ENCODE data around the gene PLEKHA1.

PLEKHA1 gene

DNA sequence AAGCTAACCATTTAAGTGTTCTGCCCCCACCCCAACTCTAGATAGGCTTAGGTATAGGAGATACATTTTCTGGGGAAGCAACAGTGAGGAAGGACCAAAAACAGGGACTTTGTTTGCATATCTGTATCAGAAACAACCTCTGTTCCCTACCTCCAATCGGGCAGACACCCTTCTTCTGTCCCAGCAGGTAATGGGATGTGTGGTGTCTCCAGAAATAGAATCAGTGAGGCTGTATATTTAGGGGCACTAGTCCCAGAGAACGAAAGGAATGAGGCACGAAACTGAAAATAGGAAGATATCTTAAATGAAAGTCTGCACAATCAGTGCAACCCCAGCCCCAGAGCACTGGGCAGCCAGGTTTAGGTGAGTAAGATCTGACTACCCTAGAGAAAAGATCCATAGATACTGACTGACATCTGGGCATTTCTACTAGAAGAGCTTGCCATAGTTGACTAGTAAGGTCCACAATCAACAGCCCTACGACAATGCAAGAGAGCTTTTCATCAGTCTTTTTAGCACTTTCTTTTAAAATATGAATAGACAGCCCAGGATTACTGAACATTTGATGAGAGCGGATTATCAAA lies 28.1 kb downstream of the PLEKHA1 start:
- DNase-seq (ENCODE audit: low spot score in 2 of 2) = peak; percentile 16 to 88
- in situ Hi-C loops (cut with MboI; ENCODE audit: low sequenced_read_pairs) = no loop called here
- H3K9me3 ChIP-seq = no peaks in the 10 kb centered on the region
- H3K4me3 ChIP-seq = no peak overlapping the region
- H3K27me3 ChIP-seq (ENCODE audit: low read depth) = no peaks in the 10 kb centered on the region
- peaks cover 11% of the 10 kb centered on the region for H3K4me1 ChIP-seq
- H3K36me3 ChIP-seq (replicated peaks) = peaks cover 8% of the 10 kb centered on the region; the same call in 1 of the 2 replicates

DNA sequence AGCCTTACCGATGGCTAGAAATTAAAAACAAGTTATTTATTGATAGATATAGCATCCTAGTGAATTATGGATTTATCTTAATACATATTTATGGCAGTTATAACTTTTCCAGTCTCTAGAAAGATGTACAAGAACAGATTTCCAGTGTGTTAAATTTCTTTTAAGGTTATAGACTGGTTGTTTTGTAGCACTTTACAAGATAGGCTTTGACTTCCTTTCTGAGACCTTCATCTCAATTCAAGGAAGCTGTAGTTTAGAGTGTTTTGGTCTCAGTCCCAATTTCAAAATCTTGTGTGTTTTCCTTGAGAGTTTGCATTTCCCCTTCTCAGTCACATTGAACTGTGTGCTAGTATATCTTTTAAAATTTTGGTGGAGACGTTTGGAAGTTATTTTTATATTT lies 30.1 kb downstream of the PLEKHA1 start:
- Histone ChIP-seq H3K4me1 (peaks cover 11% of the 10 kb centered on the region), H3K36me3 (replicated peaks) (peaks cover 8% of the 10 kb centered on the region; the same call in 1 of the 2 replicates), H3K27me3 (ENCODE audit: low read depth) (no peaks in the 10 kb centered on the region), H3K9me3 (no peaks in the 10 kb centered on the region), H3K4me3 (no peak overlapping the region)
- no peak for DNase-seq (ENCODE audit: low spot score in 2 of 2)
- in situ Hi-C loops (cut with MboI; ENCODE audit: low sequenced_read_pairs) = no loop called here

DNA sequence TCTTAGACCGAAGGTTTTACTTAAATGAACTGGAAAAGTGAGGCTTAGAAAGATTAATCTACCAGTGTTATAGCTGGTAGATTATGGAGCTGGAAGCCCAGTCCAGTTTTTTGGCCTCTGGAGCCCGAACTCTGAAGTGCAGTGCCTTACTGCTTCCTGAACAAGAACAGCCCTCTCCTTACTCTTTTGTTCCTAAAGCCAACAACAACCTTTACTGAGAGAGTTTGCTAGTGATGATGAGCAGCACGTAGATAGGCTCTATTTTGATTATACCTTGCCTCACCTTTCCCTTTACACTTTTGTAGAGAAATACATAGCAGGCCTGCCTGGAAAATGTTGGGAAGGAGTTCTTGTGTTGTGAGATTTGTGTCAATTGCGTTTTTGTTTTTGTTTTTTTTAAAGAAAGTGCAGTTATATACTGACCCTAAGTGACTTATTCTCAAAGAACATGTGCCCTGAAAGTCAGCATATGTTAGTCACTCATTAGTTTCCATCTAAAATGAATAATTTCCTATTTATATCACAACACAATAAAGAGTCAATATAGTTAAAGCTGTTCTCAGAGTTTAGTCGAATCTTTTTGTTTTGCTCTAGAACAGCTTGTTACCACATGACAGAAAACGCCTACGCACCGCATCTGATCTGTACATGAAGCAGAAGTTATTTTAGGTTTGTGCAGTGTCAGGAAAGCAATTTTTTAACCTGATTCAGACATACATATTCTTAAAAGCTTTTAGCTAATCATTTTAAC lies 33.0 kb downstream of the PLEKHA1 start:
- Histone ChIP-seq H3K9me3 (no peaks in the 10 kb centered on the region), H3K36me3 (replicated peaks) (peaks cover 6% of the 10 kb centered on the region; the same call in 1 of the 2 replicates), H3K27me3 (ENCODE audit: low read depth) (no peaks in the 10 kb centered on the region), H3K4me1 (peaks cover 7% of the 10 kb centered on the region), H3K4me3 (no peak overlapping the region)
- no peak for DNase-seq (ENCODE audit: low spot score in 2 of 2)
- in situ Hi-C loops (cut with MboI; ENCODE audit: low sequenced_read_pairs) = no loop called here

DNA sequence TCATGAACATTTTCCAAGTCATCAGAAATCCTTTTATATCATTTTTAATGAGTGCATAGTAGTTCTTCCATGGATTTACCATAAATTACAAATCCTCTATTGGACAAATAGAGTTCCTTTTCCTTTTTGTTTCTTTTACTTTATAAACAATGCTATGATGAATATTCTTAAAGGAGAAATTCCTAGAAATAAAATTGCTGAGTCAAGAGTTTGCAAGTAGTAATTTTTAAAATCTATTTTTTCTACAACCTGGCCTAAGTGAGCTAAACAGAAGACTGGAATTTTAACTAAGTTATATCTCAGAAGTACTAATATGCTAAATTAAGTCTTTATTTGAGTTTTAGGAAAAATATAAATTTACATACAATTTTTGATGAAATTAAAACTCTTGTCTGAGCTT lies 38.8 kb downstream of the PLEKHA1 start:
- Histone ChIP-seq H3K4me1 (no peaks in the 10 kb centered on the region), H3K27me3 (ENCODE audit: low read depth) (no peaks in the 10 kb centered on the region), H3K4me3 (no peak overlapping the region), H3K36me3 (replicated peaks) (peaks cover 3% of the 10 kb centered on the region; the same call in 1 of the 2 replicates), H3K9me3 (no peaks in the 10 kb centered on the region)
- in situ Hi-C loops (cut with MboI; ENCODE audit: low sequenced_read_pairs) = no loop called here
- DNase-seq (ENCODE audit: low spot score in 2 of 2) = no peak

DNA sequence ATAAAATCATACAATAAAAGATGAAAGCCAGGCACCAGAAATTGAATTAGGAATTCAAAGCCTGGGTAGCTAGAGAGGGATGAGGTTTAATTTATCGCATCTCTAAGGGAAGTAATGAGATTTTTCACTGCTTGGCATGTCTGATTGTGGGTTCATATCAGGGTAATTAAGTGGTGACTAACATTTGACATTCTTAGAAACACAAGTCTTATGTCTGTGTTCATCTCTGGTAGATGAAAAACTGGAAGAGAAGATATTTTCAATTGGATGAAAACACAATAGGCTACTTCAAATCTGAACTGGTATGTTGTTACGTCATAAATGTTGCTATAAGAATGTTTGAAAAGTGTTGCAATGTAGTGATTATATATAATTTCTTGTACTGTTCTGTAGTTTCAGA lies 43.2 kb downstream of the PLEKHA1 start:
- Histone ChIP-seq H3K9me3 (no peaks in the 10 kb centered on the region), H3K27me3 (ENCODE audit: low read depth) (no peaks in the 10 kb centered on the region), H3K4me3 (no peak overlapping the region), H3K36me3 (replicated peaks) (no peaks in the 10 kb centered on the region; the same call in 1 of the 2 replicates), H3K4me1 (no peaks in the 10 kb centered on the region)
- no peak for DNase-seq (ENCODE audit: low spot score in 2 of 2)
- in situ Hi-C loops (cut with MboI; ENCODE audit: low sequenced_read_pairs) = no loop called here

DNA sequence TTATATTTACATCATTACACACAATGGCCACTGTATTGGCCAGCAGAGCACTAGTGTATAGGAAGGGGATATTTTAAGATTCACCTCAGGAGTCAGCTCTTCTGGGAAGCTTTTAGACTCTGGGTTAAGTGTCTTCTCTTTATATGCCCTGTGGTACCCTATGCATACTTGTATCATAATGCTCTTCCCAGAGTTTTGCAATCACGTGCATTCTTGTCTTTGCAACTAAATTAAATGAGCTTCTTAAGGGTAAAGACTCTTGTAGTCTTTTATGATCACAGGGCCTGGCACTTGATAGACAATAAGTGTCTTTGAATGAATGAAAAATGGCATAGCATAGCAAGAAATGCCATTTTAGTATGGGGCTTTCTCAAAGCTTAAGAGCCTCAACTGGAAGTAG lies 44.5 kb downstream of the PLEKHA1 start:
- Histone ChIP-seq H3K36me3 (replicated peaks) (no peaks in the 10 kb centered on the region; the same call in 1 of the 2 replicates), H3K27me3 (ENCODE audit: low read depth) (no peaks in the 10 kb centered on the region), H3K4me3 (no peak overlapping the region), H3K9me3 (no peaks in the 10 kb centered on the region), H3K4me1 (no peaks in the 10 kb centered on the region)
- in situ Hi-C loops (cut with MboI; ENCODE audit: low sequenced_read_pairs) = no loop called here
- DNase-seq (ENCODE audit: low spot score in 2 of 2) = no peak

DNA sequence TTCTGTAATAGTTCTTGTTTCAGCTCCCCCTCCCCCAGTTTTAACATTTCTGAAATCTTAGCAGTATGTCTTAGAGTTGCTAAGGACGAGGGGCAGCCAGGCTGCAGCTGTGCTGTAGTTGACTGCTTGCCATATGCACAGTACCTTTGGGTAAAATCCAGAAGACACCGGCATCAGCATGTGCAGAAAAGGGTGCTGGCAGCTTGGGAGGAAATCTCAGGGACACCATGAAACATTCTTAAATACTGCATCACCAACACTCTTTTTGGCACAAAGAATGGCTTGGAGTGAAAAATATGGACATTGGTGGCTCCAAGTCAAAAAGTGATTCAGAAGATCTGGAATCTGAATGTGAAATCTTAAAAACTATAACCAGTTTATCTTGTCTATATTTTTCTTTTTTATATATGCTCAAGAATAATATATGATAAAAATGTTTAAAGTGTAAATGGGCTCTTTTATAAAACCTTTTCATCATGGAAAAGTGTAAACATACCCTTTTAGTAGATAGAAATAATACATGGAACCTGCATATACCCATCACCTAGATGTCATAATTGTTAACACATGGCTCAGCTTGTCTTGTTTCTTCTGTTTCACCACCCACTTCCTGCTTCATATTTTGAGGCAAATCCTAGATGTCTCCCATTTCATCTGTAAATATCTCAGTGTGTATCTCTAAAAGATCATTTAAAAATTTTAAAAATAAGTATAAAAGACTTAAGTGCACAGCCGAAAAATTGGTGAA lies 45.5 kb downstream of the PLEKHA1 start:
- DNase-seq (ENCODE audit: low spot score in 2 of 2) = no peak
- in situ Hi-C loops (cut with MboI; ENCODE audit: low sequenced_read_pairs) = no loop called here
- Histone ChIP-seq H3K4me3 (no peak overlapping the region), H3K27me3 (ENCODE audit: low read depth) (no peaks in the 10 kb centered on the region), H3K4me1 (no peaks in the 10 kb centered on the region), H3K9me3 (no peaks in the 10 kb centered on the region), H3K36me3 (replicated peaks) (no peaks in the 10 kb centered on the region; the same call in 1 of the 2 replicates)

DNA sequence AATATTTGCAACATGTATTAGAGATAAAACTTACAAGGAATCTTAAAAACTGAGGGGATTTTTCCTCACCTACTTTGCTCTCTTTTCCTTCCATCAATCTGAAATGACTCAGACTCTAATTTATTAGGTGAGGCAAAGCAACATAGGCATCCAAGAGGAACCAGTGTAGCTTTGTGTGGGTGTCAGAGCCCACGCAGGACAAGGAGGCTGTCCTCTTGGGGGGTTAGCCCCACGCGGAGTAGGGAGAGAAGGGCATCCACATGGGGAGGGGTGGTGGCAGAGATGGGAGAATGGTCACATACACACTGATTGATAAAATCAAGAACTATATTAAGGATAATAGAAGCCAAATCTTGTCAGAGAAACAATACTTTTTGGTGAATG lies 46.1 kb downstream of the PLEKHA1 start:
- H3K4me3 ChIP-seq = no peak overlapping the region
- in situ Hi-C loops (cut with MboI; ENCODE audit: low sequenced_read_pairs) = no loop called here
- no peak for DNase-seq (ENCODE audit: low spot score in 2 of 2)
- no peaks in the 10 kb centered on the region for H3K9me3 ChIP-seq
- H3K4me1 ChIP-seq = no peaks in the 10 kb centered on the region
- H3K36me3 ChIP-seq (replicated peaks) = no peaks in the 10 kb centered on the region; the same call in 1 of the 2 replicates
- H3K27me3 ChIP-seq (ENCODE audit: low read depth) = no peaks in the 10 kb centered on the region

DNA sequence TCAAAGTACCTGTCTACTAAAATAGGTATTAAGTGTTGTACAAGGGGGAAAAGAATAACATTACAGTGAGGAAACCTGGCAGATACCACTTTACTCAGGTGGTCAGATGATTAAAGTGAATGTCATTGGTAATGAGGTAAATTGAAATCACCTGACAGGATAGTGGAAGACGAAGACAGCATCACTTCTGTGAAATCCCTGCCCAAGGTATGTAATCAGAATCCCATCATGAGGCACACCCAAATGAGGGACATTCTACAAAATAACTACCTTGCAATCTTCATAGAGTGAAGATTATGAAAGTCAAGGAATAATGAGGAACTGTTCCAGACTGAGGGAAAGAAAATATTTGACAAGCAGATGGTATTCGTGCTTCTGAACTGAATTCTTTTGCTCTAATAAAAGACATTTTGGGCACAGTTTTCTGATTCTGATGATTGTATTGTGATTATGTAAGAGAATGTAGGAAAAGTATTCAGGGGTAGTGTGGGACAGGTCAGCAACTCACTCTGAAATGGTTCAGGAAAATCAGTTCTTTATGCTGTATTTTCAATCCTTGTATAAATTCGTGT lies 46.6 kb downstream of the PLEKHA1 start:
- DNase-seq (ENCODE audit: low spot score in 2 of 2) = no peak
- Histone ChIP-seq H3K4me3 (no peak overlapping the region), H3K27me3 (ENCODE audit: low read depth) (no peaks in the 10 kb centered on the region), H3K36me3 (replicated peaks) (no peaks in the 10 kb centered on the region; the same call in 1 of the 2 replicates), H3K4me1 (no peaks in the 10 kb centered on the region), H3K9me3 (no peaks in the 10 kb centered on the region)
- in situ Hi-C loops (cut with MboI; ENCODE audit: low sequenced_read_pairs) = no loop called here

DNA sequence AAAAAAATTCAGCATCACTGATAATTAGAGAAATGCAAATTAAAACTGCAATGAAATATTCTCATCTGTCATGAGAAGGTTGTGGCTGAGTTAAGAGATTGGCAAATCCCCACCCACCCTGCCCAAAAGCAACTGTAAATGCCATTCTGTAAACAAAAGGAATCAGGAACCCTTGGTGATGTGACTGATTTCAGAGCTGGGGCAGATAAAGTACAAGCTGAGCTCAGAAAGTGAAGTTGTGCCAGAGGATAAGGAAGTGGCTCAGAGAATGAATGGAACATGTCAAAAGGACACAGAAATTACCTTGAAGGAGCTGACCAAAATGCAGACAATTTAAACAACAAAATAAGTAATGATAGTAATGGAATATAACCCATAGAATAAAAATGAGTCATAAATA lies 47.2 kb downstream of the PLEKHA1 start:
- in situ Hi-C loops (cut with MboI; ENCODE audit: low sequenced_read_pairs) = no loop called here
- no peaks in the 10 kb centered on the region for H3K27me3 ChIP-seq (ENCODE audit: low read depth)
- no peak for DNase-seq (ENCODE audit: low spot score in 2 of 2)
- no peaks in the 10 kb centered on the region; the same call in 1 of the 2 replicates for H3K36me3 ChIP-seq (replicated peaks)
- no peaks in the 10 kb centered on the region for H3K4me1 ChIP-seq
- H3K9me3 ChIP-seq = no peaks in the 10 kb centered on the region
- H3K4me3 ChIP-seq = no peak overlapping the region

DNA sequence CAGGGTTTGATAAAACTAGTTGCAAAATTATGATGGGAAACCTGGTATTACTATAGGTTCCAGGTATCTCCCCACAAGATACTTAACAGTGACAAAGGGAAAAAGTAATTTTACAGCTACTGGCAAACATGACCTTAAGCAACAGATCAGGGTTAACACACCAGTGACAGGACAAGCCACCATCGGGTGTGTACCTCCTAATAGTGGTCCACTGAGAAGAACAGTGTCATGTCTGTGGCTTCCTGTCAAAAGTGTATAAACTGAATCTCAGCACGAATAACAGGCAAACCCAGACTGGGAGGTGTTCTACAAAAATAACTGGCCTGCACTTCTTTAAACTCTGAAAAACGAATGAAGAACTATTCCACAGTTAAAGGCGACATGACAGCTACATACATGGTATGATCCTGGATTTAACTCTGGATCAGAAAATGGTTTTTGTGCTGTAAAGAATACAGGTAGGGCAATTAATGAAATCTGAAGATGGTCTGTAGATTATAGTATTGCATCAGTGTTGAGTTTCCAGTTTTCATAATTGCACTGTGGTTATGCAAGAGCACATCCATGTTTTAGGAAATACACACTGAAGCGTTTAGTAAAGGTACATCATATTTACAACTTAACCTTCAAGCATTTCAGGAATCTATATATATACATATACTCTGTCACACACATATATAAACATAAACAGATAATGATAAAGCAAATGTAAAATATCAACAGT lies 47.9 kb downstream of the PLEKHA1 start:
- no peak overlapping the region for H3K4me3 ChIP-seq
- in situ Hi-C loops (cut with MboI; ENCODE audit: low sequenced_read_pairs) = no loop called here
- no peaks in the 10 kb centered on the region for H3K9me3 ChIP-seq
- no peaks in the 10 kb centered on the region for H3K27me3 ChIP-seq (ENCODE audit: low read depth)
- H3K36me3 ChIP-seq (replicated peaks) = no peaks in the 10 kb centered on the region; the same call in 1 of the 2 replicates
- no peaks in the 10 kb centered on the region for H3K4me1 ChIP-seq
- DNase-seq (ENCODE audit: low spot score in 2 of 2) = no peak

DNA sequence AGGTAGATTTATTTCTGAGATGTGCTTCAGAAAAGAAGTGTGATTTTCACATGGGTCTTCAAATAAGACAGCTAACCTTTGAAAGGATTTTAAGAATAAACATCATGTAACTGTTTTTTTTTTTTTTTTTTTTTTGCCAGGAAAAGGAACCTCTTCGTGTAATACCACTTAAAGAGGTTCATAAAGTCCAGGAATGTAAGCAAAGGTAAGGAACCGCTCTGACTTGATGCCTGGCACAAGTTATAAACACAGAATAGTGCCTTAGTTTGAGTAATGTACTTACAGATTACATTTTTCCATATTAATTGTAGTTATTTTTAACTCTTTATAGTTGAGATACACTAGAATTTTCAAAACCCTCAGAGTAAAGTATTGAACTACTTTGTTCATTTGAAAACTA lies 49.6 kb downstream of the PLEKHA1 start:
- H3K27me3 ChIP-seq (ENCODE audit: low read depth) = no peaks in the 10 kb centered on the region
- no peak overlapping the region for H3K4me3 ChIP-seq
- no peaks in the 10 kb centered on the region for H3K9me3 ChIP-seq
- DNase-seq (ENCODE audit: low spot score in 2 of 2) = no peak
- no peaks in the 10 kb centered on the region for H3K4me1 ChIP-seq
- in situ Hi-C loops (cut with MboI; ENCODE audit: low sequenced_read_pairs) = no loop called here
- no peaks in the 10 kb centered on the region; the same call in 1 of the 2 replicates for H3K36me3 ChIP-seq (replicated peaks)

DNA sequence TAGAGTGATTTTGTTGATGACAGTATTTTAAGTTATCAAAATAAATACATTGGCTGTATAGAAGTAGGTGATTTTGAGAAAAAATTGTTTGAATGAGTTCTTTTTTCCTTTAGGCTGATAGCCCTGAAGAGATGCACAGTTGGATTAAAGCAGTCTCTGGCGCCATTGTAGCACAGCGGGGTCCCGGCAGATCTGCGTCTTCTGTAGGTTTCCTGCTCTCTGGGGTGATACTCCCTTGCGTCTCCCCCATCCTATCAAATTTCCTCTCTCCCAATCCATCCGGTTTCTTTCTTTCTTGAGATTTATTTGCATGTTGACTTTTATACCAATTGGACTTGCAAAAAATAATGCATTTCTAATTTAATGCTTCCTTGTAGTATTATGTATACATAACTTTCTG lies 52.3 kb downstream of the PLEKHA1 start:
- Histone ChIP-seq H3K36me3 (replicated peaks) (no peaks in the 10 kb centered on the region; the same call in 1 of the 2 replicates), H3K4me1 (no peaks in the 10 kb centered on the region), H3K27me3 (ENCODE audit: low read depth) (no peaks in the 10 kb centered on the region), H3K4me3 (no peak overlapping the region), H3K9me3 (no peaks in the 10 kb centered on the region)
- DNase-seq (ENCODE audit: low spot score in 2 of 2) = no peak
- in situ Hi-C loops (cut with MboI; ENCODE audit: low sequenced_read_pairs) = loop anchor here (25.0 kb wide), 1 partner anchor 290 kb away; no protein-coding TSS in a partner anchor

Data from HAP-1 (cell line).